Measurements from ENCODE around the gene NUP210L.

DNA sequence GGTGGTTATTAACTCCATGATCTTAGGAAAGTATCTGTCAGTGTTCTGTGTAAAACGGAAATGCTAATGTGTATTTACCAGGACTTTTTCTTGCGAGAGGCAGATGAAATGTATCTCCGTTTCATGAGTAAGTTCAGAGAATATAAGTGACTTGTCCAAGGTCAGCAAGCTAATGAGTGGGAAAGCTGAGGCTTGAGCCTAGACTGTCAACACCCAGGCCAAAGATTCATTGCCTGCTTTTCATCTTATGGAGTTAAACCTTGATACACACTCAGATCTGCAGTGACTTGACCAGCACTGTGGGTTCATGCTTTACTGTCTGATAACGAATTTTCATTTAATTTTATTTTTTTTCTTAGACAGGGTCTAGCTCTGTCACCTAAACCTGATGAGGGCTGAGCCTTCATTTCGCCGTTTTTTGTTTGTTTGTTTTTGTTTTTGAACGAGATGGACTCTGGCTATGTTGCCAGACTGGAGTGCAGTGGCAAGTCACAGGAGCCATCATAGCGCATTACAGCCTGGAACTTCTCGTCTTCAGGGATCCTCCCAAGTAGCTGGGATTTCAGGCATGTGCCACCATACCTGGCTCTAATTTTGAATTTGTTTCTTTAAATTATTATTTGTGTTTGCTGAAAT lies 176.5 kb downstream of the NUP210L start:
- TF ChIP-seq EZH2 (IDR thresholded peaks at IDR 0.05): no peak
- TF ChIP-seq, protein P1, sequence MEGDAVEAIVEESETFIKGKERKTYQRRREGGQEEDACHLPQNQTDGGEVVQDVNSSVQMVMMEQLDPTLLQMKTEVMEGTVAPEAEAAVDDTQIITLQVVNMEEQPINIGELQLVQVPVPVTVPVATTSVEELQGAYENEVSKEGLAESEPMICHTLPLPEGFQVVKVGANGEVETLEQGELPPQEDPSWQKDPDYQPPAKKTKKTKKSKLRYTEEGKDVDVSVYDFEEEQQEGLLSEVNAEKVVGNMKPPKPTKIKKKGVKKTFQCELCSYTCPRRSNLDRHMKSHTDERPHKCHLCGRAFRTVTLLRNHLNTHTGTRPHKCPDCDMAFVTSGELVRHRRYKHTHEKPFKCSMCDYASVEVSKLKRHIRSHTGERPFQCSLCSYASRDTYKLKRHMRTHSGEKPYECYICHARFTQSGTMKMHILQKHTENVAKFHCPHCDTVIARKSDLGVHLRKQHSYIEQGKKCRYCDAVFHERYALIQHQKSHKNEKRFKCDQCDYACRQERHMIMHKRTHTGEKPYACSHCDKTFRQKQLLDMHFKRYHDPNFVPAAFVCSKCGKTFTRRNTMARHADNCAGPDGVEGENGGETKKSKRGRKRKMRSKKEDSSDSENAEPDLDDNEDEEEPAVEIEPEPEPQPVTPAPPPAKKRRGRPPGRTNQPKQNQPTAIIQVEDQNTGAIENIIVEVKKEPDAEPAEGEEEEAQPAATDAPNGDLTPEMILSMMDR (IDR thresholded peaks at IDR 0.05): no peak
- TF ChIP-seq EZH2phosphoT487 (IDR thresholded peaks at IDR 0.05): no peak
